NCI-H2171 treated with DMSO at 0.1 percent for 48 hours (cell line): ENCODE results near the gene POU4F1.
"Not testable (repeated sequence)": the region's sequence is repeated elsewhere in the genome, so short reads cannot be mapped to it uniquely, and the experiment has no call there.

Experiments used
- DNase-seq: peaks from one replicate; lab custom pipeline; 2025; lab: John Stamatoyannopoulos, UW

POU4F1 gene

GRCh38 chr13:78603240-78603957 lies at the start of gene POU4F1:
Gene POU4F1, minus strand, starts transcription at chr13:78603552. Its CDS starts 226 bp downstream, at chr13:78603326.
- peak; percentile 92 for DNase-seq

- DNase-seq: peak; percentile 53
These were observed 49.3 kb upstream of the POU4F1 start for GRCh38 chr13:78652651-78653050.

- DNase-seq: no peak
These were observed 47.3 kb upstream of the POU4F1 start for GRCh38 chr13:78650717-78651083.

GRCh38 chr13:78649997-78650716 lies 46.8 kb upstream of the POU4F1 start:
- DNase-seq: no peak

GRCh38 chr13:78647109-78647678 lies 43.8 kb upstream of the POU4F1 start:
- DNase-seq: not testable (repeated sequence)

GRCh38 chr13:78638216-78638615 lies 34.9 kb upstream of the POU4F1 start:
- no peak for DNase-seq

- no peak for DNase-seq
These were observed 33.1 kb upstream of the POU4F1 start for GRCh38 chr13:78636495-78636894.

- no peak for DNase-seq
These were observed 29.6 kb upstream of the POU4F1 start for GRCh38 chr13:78632996-78633395.

GRCh38 chr13:78631077-78631476 lies 27.7 kb upstream of the POU4F1 start:
- DNase-seq: no peak

GRCh38 chr13:78630511-78630910 lies 27.2 kb upstream of the POU4F1 start:
- DNase-seq: no peak

- DNase-seq: no peak
These were observed 22.0 kb upstream of the POU4F1 start for GRCh38 chr13:78625384-78625783.

- DNase-seq: no peak
These were observed 19.8 kb upstream of the POU4F1 start for GRCh38 chr13:78623132-78623531.

GRCh38 chr13:78620936-78621470 lies 17.7 kb upstream of the POU4F1 start:
- DNase-seq: no peak

- no peak for DNase-seq
These were observed 15.1 kb upstream of the POU4F1 start for GRCh38 chr13:78618411-78618810.

GRCh38 chr13:78611040-78611439 lies 7.7 kb upstream of the POU4F1 start:
- no peak for DNase-seq

- DNase-seq: peak; percentile 79
These were observed 7.1 kb upstream of the POU4F1 start for GRCh38 chr13:78610381-78610883.

- DNase-seq: peak; percentile 31
These were observed 6.3 kb upstream of the POU4F1 start for GRCh38 chr13:78609464-78610205.

GRCh38 chr13:78608688-78609463 lies 5.5 kb upstream of the POU4F1 start:
- DNase-seq: no peak

GRCh38 chr13:78608252-78608687 lies 4.9 kb upstream of the POU4F1 start:
- DNase-seq: no peak

GRCh38 chr13:78607409-78608251 lies 4.3 kb upstream of the POU4F1 start:
- DNase-seq: no peak
